ENCODE data around the gene WWOX.

DNA sequence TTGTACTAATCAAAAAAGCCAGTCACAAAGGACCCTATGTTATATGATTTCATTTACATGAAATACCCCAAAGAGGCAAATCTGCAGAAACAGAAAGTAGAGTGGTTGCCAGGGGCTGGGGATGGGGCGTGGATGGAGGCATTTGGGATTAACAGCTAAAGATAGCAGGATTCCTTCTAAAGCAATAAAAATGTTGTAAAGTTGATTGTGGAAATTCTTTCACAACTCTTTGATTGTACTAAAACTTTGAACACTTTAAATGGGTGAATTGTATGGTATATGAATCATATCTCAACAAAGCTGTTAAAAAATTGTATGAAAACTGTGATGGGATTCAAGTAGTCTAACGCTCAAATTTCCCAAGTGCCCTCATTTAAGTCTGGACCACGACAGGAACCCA lies 870.3 kb downstream of the WWOX start:
- TF ChIP-seq, protein P1, sequence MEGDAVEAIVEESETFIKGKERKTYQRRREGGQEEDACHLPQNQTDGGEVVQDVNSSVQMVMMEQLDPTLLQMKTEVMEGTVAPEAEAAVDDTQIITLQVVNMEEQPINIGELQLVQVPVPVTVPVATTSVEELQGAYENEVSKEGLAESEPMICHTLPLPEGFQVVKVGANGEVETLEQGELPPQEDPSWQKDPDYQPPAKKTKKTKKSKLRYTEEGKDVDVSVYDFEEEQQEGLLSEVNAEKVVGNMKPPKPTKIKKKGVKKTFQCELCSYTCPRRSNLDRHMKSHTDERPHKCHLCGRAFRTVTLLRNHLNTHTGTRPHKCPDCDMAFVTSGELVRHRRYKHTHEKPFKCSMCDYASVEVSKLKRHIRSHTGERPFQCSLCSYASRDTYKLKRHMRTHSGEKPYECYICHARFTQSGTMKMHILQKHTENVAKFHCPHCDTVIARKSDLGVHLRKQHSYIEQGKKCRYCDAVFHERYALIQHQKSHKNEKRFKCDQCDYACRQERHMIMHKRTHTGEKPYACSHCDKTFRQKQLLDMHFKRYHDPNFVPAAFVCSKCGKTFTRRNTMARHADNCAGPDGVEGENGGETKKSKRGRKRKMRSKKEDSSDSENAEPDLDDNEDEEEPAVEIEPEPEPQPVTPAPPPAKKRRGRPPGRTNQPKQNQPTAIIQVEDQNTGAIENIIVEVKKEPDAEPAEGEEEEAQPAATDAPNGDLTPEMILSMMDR (conservative IDR thresholded peaks at IDR 0.05): no peak
- no peak for TF ChIP-seq EZH2 (IDR thresholded peaks at IDR 0.05; ENCODE audit: low read depth)

All from PC-9 (cell line).